ENCODE data around the gene CEBPB. TPM values are rescaled to one million over a fixed set of nuclear protein-coding genes. Genes with fewer than 3 reads are reported as not detected.

The CEBPB gene
- total RNA-seq (ENCODE audit: low replicate concordance) = 38.1 TPM in 2 replicates

DNA sequence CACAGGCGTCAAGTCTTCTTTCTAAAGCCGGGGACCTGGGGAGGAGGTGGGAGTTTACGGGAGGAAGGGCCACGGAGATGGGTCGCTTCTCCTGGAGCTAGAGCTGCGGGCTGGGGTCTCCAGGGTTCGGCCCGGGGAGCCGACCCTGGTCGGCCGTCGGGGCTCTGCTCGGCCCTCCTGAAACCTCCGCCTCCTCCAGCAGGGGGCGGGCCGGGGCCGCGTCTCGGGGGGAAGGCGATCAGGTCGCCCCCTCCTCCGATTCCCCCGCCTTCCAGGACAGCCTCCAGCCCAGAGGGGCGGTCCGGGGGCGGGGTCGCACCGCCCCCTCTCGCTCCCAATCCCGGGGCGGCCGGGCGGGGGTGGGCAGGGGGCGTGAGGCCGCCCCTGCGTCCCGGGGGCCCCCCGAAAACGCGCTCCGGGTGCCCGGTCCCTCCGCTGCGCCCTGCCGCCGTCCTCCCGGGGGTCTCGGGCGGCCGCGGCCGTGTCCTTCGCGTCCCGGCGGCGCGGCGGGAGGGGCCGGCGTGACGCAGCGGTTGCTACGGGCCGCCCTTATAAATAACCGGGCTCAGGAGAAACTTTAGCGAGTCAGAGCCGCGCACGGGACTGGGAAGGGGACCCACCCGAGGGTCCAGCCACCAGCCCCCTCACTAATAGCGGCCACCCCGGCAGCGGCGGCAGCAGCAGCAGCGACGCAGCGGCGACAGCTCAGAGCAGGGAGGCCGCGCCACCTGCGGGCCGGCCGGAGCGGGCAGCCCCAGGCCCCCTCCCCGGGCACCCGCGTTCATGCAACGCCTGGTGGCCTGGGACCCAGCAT lies at the start of gene CEBPB:
Gene CEBPB (plus strand): TSS at position 580 of the 814 bp plus-strand sequence. CDS start 204 bp downstream, at position 784.
- TF ChIP-seq, protein P1, sequence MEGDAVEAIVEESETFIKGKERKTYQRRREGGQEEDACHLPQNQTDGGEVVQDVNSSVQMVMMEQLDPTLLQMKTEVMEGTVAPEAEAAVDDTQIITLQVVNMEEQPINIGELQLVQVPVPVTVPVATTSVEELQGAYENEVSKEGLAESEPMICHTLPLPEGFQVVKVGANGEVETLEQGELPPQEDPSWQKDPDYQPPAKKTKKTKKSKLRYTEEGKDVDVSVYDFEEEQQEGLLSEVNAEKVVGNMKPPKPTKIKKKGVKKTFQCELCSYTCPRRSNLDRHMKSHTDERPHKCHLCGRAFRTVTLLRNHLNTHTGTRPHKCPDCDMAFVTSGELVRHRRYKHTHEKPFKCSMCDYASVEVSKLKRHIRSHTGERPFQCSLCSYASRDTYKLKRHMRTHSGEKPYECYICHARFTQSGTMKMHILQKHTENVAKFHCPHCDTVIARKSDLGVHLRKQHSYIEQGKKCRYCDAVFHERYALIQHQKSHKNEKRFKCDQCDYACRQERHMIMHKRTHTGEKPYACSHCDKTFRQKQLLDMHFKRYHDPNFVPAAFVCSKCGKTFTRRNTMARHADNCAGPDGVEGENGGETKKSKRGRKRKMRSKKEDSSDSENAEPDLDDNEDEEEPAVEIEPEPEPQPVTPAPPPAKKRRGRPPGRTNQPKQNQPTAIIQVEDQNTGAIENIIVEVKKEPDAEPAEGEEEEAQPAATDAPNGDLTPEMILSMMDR (IDR thresholded peaks at IDR 0.05; ENCODE audit: insufficient read depth, low read length) = peak; percentile 77
- H3K4me3 ChIP-seq (ENCODE audit: low read depth, low read length) = peak within 1 kb of the TSS; percentile 100
- DNase-seq (ENCODE audit: low read depth) = peak; percentile 91

DNA sequence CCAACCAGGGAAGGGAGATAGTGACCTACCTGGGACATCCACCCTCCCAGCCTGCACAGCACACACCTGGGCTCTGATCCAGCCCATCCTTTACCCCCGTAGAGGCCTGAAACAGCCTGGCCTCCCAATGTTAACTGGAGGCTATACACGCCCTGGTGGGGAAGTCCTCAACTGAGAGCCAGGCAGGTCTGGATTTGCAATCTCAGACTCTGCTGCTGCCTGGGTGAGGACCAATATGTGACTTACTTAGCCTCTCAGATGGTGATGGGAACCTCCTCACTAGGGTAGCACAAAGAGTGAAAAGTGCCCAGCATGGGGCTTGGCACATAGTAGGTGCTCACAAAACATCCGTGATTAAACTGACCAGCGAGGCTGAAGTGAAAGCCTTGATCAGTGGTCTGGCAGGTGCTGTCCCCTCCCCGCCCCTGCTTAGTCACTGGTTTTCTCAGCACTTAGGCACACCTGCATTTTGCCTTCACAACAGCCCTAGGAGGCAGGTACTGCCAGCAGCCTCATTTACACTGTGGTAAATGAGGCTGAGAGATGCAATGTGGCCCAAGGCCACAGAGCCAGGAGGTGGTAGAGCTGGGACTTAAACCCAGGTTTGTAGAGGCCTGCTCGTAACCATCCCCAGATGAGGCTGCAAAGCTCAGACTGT lies 49.5 kb upstream of the CEBPB start:
- no peak overlapping the region for H3K4me3 ChIP-seq (ENCODE audit: low read depth, low read length)
- no peak for DNase-seq (ENCODE audit: low read depth)
- TF ChIP-seq, protein P1 (IDR thresholded peaks at IDR 0.05; ENCODE audit: insufficient read depth, low read length) = no peak

DNA sequence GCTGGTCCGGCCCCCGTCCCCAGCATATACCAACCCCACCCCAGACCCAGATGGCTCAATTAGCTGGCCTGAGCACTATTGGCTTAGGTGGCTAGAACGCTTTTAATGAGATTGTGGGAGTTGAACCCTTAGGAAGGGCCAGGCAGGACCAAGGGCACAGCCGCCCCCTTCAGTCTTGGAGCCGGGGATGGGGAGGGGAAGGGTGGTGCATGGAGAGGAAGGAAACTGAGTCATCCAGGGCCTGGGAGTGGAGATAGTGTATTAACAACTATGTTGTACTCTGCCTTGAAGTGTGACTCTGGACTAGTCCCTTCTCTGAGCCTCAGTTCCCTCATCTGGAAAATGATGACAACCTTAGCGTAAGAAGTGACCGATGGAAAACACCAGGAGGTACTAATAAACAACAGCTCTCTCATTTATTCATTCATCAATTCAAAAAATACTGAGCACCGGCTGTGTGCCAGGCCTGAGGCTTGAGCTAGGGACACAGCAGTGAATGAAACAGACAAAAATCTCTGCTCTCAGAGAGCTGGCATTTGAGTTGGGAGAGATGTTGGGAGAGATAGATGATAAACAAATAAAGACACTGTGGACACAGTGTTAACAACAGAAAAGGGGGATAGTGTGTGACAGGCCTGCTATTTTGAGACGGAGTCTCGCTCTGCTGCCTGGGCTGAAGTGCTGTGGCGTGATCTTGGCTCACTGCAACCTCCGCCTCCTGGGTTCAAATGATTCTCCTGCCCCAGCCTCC lies 48.6 kb upstream of the CEBPB start:
- no peak overlapping the region for H3K4me3 ChIP-seq (ENCODE audit: low read depth, low read length)
- TF ChIP-seq, protein P1 (IDR thresholded peaks at IDR 0.05; ENCODE audit: insufficient read depth, low read length) = no peak

DNA sequence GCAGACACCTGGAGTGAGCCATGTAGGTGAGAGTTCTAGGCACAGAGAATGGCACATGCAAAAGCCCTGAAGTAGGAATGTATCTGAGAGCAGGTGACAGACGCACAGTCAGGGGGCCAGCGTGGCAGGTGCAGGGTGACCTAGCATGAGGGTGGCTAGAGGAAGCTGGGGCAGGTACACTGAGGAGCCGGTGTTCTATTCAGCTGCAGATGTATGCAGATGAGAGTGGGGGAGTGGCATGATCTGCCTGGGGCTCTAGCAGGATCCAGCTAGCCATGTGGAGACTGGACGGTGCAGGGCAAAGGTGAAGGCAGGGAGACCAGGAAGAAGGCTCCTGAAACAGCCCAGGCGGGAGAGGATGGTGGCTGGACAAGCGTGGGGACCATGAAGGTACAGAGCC lies 47.8 kb upstream of the CEBPB start:
- no peak for DNase-seq (ENCODE audit: low read depth)
- TF ChIP-seq, protein P1 (IDR thresholded peaks at IDR 0.05; ENCODE audit: insufficient read depth, low read length) = no peak
- H3K4me3 ChIP-seq (ENCODE audit: low read depth, low read length) = no peak overlapping the region

More for the DNA sequence above, 48.6 kb upstream of the CEBPB start:
- no peak for DNase-seq (ENCODE audit: low read depth)

DNA sequence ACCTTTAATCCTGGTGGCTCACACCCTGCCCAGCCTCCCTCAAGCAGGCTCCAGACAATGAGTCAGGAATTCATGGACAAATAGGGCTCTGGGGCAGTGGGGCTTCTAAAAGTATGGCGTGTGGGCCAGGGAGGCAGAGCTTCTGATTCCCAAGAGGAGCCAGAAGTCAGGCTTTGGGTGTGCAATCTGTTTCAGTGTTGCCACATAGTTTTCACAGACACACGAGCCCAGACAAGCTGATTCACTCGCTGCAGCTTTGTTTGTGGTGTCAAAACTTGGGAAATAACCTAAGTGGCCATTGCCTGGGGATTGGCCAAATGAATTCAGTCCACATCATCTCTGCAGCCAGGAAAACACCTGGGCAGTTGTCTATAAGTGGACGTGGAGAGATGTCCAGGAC lies 46.3 kb upstream of the CEBPB start:
- DNase-seq (ENCODE audit: low read depth) = peak; percentile 99
- no peak overlapping the region for H3K4me3 ChIP-seq (ENCODE audit: low read depth, low read length)
- TF ChIP-seq, protein P1 (IDR thresholded peaks at IDR 0.05; ENCODE audit: insufficient read depth, low read length) = no peak

DNA sequence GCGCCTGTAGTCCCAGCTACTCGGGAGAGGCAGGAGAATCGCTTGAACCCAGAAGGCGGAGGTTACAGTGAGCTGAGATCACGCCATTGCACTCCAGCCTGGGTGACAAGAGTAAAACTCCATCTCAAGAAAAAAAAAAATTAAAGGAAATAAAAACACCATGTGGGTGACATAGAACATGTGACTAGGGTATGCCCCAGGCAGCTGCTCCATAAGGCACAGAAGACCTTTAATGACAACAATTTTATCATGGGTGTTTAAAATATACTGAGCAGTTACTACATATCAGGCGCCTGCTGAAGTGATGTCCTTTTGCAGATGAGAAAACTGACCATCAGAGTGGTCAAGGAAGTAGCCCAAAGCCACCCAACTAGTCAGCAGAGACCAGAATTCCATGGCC lies 45.1 kb upstream of the CEBPB start:
- DNase-seq (ENCODE audit: low read depth) = no peak
- TF ChIP-seq, protein P1 (IDR thresholded peaks at IDR 0.05; ENCODE audit: insufficient read depth, low read length) = no peak
- no peak overlapping the region for H3K4me3 ChIP-seq (ENCODE audit: low read depth, low read length)
